Measurements from ENCODE around the gene INO80C.
"Not testable (repeated sequence)": the region's sequence is repeated elsewhere in the genome, so short reads cannot be mapped to it uniquely, and the experiment has no call there.

Gene INO80C

DNA sequence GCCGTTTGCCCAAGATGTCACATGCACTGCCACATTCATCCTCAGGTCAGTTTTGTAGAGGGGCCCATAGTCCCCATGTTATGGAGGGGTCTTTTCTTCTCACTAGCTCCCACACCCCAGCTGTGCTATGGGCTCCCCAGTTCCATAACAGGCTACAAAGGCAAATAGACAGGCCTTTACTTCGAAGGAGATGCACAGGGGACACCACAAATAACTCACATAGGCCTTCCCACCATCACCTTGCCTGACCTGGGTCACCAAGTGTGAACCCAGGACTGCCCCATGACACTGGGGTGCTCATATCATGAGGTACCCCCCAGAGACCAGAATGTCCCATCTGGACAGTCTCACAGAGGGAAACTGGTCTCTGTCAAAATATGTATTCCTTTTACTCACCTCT, 15.0 kb upstream of the INO80C start:
- DNase-seq, result no peak

DNA sequence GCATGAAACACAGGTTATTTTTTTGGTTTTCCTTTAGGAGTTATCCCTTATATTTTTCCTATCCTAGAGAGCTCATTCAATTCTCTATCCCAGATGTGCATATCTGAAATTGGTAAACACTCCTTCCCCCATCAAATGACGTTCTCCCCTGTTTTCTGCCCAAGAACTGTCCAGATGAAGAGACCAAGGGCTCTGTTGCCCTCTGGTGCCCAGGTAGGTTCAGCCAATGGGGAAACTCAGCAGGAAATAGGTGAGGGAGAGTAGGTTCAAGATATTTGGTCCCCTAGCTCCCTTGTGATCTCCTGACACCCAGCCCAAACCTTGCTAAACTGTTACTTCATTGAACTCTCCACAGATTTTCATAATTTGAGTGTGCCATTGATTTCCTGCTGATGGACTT, 14.1 kb upstream of the INO80C start:
- DNase-seq, result no peak

DNA sequence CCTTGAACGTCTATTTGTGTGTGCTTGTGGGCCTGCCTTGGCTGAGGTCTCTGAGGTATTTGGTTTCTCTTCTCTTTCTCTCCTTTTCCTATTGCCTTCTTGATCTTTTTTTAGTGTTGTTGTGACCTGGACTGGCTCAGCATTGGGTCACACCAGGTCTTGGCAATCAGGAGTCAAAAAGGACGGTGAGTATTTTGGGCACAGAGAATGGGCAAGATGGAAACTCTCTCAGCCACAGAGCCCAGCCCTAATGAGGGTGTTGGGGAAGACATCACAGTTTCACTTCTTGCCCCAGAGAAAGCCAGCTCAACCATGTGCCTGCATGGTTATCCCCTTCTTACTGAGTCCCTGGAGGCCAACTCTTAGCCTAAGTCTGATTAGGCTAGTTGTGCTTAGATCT, 13.7 kb upstream of the INO80C start:
- DNase-seq, result no peak

DNA sequence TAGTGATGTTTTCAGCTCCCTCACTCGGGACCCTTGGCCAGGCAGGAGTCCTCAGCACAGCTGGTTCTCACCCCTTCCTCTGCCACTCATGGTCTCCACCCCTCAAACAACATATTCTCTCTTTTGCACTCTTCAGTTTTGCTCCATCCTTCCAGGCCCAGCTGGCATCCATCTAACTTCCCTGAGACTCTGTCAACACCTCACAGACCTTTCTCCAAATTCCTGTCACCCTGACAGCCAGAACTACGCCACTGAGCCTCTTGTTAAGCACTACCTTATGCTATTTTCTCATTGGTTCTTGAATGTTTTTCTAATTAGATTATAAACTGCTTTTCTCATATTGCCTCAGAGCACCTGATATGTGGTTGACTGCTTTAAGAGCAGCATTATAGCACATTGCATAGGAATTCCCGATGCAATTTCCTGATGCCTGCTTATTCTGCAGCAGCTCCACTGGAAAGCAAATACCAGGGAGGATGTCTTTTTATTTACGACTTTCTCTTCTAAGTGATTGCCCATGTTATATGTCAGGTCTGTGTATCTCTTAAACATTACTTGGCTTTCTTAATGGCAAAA, 12.4 kb upstream of the INO80C start:
- no peak for DNase-seq

DNA sequence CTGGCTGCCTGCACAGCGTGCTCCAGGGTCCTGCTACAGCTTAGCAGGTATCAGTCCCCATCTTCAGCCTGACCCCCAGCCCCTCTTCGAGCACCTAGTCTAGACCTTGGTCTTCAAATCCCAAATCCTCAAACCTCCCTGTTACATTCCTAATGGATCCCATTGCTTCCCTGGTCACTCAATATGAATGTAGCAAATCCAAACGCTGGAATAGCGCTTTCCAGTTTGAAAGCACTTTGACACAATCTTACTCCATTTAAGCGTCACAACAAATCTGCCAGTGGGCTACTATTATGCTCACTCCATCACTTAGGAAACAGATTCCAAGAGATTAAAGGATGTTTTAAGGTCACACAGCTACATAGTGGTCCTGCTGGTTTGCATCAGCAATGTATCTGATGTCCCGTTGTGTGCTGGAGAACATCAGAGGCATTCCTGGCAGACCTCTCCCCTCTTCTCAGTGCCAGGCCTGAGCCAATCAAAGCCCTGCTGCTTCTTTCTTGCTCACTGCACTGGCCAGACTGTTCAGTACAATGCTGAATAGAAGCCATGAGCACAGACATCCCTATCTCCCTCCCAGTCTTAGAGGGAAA, 11.1 kb upstream of the INO80C start:
- DNase-seq, result no peak

DNA sequence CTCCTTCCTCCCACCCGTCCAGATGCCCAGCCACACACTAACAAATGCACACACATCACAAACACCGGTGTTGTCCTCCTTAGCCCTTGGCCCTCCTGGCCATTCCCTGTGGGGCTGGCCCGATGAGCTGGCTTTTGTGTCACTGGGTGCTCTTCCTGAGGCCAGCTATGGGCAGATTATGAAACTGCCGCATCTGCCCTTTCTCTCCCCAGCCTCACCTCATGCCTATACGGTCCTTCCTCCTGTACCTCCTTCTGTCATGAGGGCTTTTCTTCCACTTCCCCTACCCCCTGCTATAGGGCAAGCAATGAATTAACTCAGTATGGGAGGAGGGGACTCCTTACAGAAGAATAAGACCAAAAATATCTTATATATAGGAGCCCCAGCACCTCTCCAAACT, 10.3 kb upstream of the INO80C start:
- no peak for DNase-seq

DNA sequence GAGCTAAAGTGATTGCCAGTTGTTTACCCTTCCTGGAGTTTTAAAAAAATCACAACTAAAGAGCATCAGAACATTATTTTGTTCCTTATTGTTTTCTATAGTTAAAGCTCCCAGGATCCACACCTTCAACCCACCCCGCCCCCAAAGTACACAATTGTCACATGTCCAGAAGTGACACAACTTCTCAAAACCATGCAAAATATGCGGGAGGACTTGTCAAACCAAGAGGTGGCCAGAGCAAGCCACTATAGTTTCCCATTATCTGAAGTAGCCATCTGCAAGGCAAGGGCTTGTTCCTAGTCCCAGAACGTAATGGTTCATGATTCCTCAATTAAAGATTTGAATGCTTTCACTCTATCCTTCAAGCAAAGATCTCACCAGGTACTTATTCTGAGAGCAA, 9.9 kb upstream of the INO80C start:
- no peak for DNase-seq

DNA sequence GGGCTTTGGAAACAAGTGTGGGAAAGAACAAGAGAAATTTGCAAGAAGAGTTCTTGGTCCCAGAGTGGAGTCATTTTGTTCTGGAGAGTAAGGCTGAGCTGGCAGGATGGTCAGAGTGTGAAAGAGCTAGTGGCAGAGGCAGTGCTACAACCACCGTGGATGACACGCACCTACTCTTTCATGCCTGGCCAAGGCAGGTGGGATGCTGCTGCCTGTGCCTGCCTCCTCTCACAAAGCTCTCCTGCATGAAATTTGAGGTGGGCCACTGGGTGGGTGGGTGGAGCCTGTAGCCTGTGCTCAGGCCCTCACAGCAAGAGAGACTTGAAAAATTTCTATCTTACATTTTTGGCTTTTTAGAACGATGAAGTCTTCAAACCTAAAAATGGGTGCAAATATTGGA, 9.4 kb upstream of the INO80C start:
- no peak for DNase-seq

DNA sequence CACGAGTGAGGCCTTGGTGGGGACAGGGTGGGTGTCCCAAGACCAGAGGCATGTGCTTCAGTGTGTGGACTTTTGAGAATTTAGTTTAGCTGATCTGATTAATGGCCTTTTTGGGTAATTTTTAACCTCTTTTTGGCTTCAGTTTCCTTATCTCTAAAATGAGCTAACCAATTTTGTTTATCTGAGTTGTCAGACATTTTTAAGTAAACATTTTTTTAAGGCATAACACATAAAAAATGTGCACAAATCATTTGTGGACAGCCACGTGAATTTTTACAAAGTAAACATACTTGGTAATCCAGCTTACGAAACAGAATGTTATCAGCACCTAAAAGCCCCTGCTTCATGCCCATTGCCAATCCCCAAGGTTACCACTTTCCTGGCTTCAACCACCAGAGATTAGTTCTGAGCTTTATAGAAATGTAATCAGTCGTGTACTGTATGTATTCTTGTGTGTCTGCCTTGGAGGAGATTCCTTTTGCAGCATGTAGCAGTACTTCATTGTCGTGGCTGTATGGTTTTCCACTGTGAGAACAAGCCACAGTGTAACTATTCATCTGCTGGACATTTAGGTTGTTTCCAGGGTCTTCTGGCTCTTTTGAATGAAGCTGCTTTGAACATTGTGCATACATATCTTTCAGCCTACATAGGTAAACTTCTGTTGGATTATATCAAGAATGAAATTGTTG, 8.4 kb upstream of the INO80C start:
- DNase-seq, result no peak

DNA sequence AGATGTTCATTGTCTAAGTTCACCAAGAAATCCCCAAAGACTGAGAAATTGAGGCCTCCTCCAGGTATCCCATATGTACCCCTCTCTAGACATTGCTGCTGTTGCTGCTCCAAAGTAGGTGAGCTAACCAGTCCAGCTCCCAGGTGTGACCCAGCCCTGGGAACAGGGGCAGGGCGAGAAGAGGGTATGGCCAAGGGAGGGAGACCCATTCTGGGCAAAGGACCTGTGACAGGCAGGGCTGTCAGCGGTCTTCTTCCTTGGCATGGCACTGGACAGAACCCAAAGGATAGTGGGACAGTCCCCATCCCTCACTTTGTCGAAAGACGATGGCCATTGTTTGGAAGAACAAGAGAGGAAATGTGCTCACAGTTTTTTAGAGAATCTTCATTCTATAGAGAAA, 7.2 kb upstream of the INO80C start:
- DNase-seq, result no peak

DNA sequence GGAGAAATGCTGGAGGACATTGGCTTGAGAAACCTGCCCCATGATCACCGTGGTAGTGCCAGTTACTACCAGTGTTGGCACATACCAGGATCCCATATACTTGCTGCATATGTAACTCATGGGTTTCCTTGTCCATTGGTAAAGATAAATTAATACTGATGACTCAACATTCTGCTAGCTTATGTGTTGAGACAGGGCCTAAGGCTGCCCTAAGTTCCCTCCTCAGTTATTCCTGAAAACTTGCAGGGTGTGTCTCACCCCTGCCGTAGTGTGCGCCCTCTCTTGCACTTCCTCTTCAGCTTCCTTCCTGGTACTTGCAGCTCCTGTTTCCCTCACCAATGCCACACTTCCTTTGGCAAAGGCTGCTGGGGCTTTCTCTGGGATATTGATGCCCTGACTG, 4.3 kb upstream of the INO80C start:
- no peak for DNase-seq

DNA sequence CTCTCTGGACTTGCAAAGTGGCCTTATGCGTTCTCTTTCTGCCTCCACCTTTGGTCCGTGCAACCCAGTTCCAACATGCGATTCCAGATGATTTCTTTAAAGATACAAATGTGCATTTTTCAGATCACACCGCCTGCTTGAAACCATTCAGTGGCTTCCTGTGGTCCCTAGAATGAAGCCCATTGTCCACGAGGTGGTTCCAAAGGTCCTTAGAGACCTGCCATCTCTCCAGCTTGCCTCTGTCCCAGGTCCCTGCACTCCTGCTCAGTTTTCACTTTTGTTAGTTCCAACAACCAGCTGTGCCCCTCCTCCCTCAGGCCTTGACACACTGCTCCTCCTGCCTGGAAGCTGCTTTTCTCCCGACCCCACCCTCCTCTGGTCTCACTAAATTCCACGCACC, 3.6 kb upstream of the INO80C start:
- DNase-seq, result no peak

DNA sequence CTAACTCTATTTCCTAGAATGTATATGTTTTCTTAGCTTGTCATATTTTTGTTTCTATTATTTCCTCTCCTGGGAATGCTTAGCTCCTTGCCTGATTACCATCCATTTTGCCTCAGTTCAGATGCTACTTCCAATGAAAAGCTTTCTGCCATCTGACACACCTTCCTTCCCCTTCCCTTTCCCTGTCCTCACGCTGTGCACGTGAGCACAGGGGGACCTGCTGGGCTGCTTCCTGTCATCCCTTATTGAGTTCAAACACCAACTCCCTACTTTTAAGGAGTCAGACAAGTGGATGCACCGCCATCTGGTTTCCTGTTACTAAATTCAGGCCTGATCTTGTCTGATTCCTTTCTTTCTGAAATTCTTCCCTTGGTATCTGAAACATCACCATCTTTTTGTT, 2.4 kb upstream of the INO80C start:
- DNase-seq, result no peak

DNA sequence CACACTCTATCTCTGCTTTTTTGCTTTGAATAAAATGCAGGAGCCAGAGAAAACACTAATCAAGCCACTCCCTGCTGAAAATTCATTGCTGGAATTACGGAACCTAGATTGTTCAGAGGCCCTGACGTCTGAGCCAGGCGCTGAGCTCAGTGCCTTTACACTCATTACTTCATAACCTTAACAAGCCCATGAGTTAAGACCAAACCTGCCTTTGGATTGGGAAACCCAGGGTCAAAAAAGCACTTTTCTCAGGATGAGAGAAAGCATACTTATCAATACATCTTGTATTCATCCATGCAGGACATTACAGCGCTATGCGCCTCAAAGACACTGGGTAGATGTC, 762 bp downstream of the INO80C start:
- no peak for DNase-seq

DNA sequence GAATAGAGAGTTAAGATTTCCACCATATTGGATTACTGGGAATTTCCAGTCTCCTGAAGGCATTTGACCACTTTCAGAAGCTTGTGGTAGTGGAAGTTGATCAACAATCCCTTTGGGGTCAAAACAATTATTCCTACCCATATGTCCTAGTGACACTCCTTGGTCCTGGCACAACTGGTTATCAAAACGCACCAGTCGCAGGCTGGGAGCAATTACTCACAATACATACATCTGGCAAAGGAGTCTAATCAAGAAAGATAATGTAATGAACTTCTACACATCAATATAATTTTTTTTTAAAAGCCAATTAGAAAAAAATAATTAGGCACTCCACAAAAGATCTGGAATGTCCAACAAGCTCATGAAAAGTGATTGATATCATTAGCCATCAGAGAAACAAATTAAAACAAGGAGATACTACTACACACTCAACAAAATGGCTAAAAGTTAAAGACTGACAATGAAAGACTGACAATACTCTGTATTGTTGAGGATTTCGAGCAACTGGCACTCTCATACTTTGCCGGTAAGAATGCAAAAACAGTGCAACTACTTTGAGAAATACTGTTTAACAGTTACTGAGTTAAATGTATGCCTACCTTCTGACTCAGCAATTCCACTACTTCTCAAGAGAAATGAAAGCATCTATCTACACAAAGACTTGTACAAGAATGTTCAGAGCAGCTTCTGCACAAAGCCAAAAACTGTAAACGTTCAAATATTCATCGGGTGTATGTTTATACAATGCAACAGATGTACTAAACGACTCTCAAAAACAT, 2.0 kb downstream of the INO80C start:
- no peak for DNase-seq

DNA sequence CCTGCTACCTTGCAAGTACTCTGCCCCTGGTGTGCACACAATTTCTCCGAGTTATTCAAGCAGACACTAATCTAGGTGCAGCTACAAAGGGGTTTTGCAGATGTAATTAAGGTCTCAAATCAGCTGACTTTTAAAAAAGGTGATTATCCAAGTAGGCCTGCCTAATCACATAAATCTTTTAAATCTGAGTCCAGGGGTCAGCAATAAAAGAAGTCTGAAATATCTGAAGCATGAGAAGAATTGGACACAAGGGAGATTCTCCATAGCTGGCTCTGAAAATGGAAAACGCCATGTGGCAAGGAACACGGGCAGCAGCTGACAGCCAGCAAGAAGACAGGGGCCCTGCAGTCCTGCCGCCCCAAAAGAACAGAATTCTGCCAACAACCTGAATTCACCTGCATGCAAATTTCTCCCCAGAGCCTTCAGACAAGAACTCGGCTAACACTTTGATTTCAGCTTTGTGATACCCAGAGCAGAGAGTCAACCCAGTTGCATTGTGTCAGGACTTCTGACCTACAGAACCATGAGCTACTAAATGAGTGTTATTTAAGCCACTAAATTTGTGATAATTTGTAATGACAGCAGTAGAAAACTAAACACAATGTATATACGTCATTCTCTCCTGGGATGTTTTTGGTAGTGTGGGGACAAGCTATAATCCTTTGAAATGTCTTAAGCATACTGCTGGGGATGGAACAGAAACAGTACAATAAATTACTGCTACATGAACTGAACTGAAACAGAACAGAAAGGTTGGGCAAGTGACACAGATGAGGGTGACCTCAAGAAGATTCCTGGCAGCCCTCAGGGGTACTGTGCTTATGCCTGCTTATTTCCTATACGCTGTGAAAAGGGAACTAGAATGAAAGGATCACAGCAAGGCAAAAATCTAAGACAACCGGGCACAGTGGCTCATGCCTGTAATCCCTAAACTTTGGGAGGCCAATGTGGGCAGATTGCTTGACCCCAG, 3.2 kb downstream of the INO80C start:
- DNase-seq, result no peak

DNA sequence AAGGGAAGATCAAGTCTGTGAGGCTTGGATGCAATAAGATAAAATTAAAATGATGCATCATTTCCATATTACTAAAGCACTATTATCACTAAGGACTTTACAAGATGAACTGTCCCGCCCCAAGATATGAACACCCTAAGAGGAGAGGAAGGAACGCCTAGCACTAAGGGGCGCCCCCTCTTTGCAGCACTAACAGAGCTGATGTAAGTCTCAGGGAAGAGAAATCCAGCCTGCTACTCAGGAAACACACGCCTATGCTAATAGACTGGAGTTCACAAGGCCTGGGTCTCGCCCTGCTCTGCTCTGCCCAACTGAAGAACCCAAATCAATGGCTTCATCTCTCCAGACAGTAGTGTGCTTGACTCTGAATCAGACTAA, 6.1 kb downstream of the INO80C start:
- no peak for DNase-seq

DNA sequence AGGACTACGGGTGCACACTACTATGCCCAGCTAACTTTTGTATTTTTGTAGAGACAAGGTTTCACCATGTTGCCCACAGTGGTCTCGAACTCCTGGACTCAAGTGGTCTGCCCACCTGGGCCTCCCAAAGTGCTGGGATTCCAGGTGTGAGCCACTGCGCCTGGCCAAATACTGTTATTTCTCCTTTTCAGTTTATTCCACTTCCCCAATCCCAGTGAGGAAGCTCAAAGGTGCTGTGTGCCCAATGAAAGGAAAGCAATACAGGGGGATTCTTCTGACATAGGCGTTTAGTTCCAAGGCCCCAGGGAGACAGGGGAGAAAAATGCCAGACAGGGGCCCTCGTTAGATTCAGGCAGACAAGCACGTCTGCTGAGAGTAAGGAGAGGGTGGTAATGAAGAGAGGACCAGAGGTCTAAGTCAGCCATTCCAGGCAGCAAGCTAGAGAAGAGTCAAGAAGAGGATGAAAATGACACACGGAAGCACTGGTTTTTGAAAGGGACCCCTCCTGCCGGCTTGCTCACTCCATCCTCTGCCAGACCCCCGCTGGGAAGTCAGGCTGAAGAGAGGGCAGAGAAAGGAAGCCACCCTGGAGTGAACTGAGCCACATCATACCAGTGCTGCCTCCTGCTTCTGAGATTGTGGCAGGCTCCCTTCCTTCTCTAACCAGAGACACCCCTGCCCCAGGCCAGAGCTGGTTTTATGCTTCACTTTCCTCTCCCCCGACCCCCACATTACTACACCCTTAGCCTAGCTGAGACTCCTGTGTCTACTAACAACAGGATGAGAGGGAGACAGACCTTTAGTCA, 6.7 kb downstream of the INO80C start:
- no peak for DNase-seq

DNA sequence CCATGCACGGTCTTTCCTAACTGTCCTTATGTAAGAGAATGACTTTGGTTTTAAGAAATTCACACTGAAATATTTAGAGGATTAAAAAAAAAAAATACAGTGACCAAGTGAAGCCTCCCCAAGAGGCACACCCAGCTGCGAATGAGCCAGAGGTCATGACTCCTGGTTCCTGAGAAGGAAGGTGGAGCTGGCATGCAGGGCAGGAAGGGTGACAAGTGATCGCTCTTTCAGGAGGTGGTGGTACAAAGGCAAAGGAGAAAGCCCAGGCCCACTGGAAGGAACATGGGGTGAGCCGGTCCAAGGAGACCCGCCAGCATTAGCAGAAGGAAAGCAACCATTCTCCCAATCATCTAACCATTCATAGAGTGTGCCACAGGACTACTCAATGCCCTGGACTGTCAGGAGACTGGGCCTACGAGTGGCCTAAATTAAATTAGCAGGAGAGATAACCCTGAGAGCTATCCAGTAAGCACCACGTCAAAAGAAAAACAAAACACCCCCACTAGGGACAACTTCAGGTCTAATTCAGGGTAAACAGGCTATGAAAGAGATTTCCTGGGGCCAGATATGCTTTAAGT, 7.8 kb downstream of the INO80C start:
- no peak for DNase-seq

DNA sequence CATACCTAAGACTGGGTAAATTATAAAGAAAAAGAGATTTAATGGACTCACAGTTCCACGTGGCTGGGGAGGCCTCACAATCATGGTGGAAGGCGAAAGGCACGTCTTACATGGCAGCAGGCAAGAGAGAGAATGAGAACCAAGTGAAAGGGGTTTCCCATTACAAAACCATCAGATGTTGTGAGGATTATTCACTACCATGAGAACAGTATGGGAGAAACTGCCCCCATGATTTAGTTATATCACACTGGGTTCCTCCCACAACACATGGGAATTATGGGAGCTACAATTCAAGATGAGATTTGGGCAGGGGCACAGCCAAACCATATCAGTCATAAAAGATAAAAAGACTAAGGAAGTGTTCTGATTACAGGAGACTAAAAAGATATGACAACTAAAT, 8.5 kb downstream of the INO80C start:
- not testable (repeated sequence) for DNase-seq

DNA sequence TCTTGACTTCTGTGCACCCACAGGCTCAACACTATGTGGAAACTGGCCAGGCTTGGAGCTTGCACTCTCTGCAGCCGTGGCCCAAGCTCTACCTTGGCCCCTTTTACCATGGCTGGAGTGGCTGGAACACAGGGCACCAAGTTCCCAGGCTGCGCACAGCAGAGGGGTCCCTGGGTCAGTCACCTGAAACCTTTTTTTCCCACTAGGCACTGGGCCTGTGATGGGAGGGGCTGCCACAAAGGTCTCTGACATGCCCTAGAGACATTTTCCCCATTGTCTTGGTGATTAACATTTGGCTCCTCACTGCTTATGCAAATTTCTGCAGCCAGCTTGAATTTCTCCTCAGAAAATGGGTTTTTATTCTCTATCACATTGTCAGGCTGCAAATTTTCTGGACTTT, 9.4 kb downstream of the INO80C start:
- not testable (repeated sequence) for DNase-seq

DNA sequence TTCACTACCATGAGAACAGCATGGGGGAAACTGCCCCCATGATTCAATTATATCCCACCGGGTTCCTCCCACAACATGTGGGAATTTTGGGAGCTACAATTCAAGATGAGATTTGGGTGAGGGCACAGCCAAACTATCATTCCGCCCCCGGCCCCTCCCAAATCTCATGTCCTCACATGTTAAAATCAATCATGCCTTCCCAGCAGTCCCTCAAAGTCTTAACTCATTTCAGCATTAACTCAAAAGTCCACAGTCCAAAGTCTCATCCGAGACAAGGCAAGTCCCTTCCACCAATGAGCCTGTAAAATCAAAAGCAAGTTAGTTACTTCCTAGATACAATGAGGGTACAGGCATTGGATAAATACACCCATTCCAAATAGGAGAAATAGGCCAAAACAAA, 10.2 kb downstream of the INO80C start:
- DNase-seq, result not testable (repeated sequence)
